Measurements from ENCODE around the gene ETV1.
A peak's percentile ranks its signal among the peaks of the same experiment; 100 is the strongest.

ETV1 gene

GRCh38 chr7:13989126-13989948 lies at the start of gene ETV1:
ETV1 (minus strand) TSS chr7:13989666; CDS start chr7:13989052, 614 bp downstream.
- TF ChIP-seq CTCF (IDR thresholded peaks at IDR 0.05; ENCODE audit: low read depth, low read length), result peak; percentile 51
- DNase-seq (ENCODE audit: extremely low read depth, low read depth), result no peak

GRCh38 chr7:14024406-14024805 lies 34.9 kb upstream of the ETV1 start:
- no peak for DNase-seq (ENCODE audit: extremely low read depth, low read depth)
- TF ChIP-seq CTCF (IDR thresholded peaks at IDR 0.05; ENCODE audit: low read depth, low read length), result no peak

- no peak for TF ChIP-seq CTCF (IDR thresholded peaks at IDR 0.05; ENCODE audit: low read depth, low read length)
- no peak for DNase-seq (ENCODE audit: extremely low read depth, low read depth)
Observed at GRCh38 chr7:14023838-14024237, 34.4 kb upstream of the ETV1 start.

- DNase-seq (ENCODE audit: extremely low read depth, low read depth), result no peak
- no peak for TF ChIP-seq CTCF (IDR thresholded peaks at IDR 0.05; ENCODE audit: low read depth, low read length)
Observed at GRCh38 chr7:14023342-14023741, 33.9 kb upstream of the ETV1 start.

- TF ChIP-seq CTCF (IDR thresholded peaks at IDR 0.05; ENCODE audit: low read depth, low read length), result no peak
- no peak for DNase-seq (ENCODE audit: extremely low read depth, low read depth)
Observed at GRCh38 chr7:14021069-14021468, 31.6 kb upstream of the ETV1 start.

GRCh38 chr7:14020339-14020900 lies 31.0 kb upstream of the ETV1 start:
- DNase-seq (ENCODE audit: extremely low read depth, low read depth), result no peak
- no peak for TF ChIP-seq CTCF (IDR thresholded peaks at IDR 0.05; ENCODE audit: low read depth, low read length)

- DNase-seq (ENCODE audit: extremely low read depth, low read depth), result no peak
Observed at GRCh38 chr7:14018751-14019150, 29.3 kb upstream of the ETV1 start.

More at GRCh38 chr7:14018751-14019150, 29.3 kb upstream of the ETV1 start:
- no peak for TF ChIP-seq CTCF (IDR thresholded peaks at IDR 0.05; ENCODE audit: low read depth, low read length)
